HEK293 (cell line): ENCODE measurements around the gene PARP3.

Source experiments
- CTCF ChIA-PET: fragments of 350-600 bp; formaldehyde crosslinking; extraction: SDS; loops from one replicate; lab custom pipeline; 2021; ENCODE audit warnings: antibody characterized with exemption; lab: Yijun Ruan, JAX
- POLR2A ChIA-PET: fragments of 300-600 bp; formaldehyde crosslinking; extraction: SDS; loops from one replicate; lab custom pipeline; 2020; ENCODE audit warnings: antibody characterized with exemption, inconsistent platforms; lab: Yijun Ruan, JAX
- H3K27ac ChIP-seq: fragments of 200-500 bp; sonication (Bioruptor generic); 2 replicates; pipeline ENCODE4 v1.5.1; 2014; ENCODE audit warnings: low read depth, low read length, control low read depth, inconsistent platforms; ENCODE audit errors: extremely low read depth
- H3K36me3 ChIP-seq, 2 experiments: fragments of 200-500 bp in 1 of 2; sonication (Bioruptor generic) in 1 of 2; 1 replicate in 1 of 2; 2 replicates in 1 of 2; pipeline ENCODE4 v1.5.1; 2014 to 2017; ENCODE audit warnings: inconsistent platforms in 2 of 2, low read length in 2 of 2; ENCODE audit not compliant: control insufficient read depth in 2 of 2, insufficient read depth in 1 of 2
- H3K4me1 ChIP-seq: fragments of 200-500 bp; sonication (Bioruptor generic); 2 replicates; pipeline ENCODE4 v1.5.1; 2014; ENCODE audit warnings: mild to moderate bottlenecking, low read length, inconsistent platforms; ENCODE audit not compliant: control insufficient read depth, insufficient read depth
- H3K4me3 ChIP-seq: 2 replicates; pipeline ENCODE4 v1.5.1; 2011; ENCODE audit warnings: low read depth, mild to moderate bottlenecking, control low read depth, low read length, moderate library complexity
- H3K9me3 ChIP-seq: fragments of 200-500 bp; sonication (Bioruptor generic); 2 replicates; pipeline ENCODE4 v1.5.1; 2014; ENCODE audit warnings: low read depth, low read length, inconsistent platforms; ENCODE audit not compliant: control insufficient read depth, insufficient read depth
- BCL11A ChIP-seq: fragments of 450-650 bp; formaldehyde crosslinking; IDR thresholded peaks from 2 replicates; pipeline ENCODE4 v1.5.1; 2016; ENCODE audit warnings: low read depth, missing biosample characterization, missing genetic modification characterization
- GLI4 ChIP-seq: fragments of 450-650 bp; formaldehyde crosslinking; IDR thresholded peaks from 2 replicates; pipeline ENCODE4 v1.5.1; 2016; ENCODE audit warnings: missing biosample characterization, missing genetic modification characterization
- HOXA7 ChIP-seq: sonication (generic); formaldehyde crosslinking; IDR thresholded peaks from 2 replicates; pipeline ENCODE4 v1.8.1; 2022; ENCODE audit warnings: missing genetic modification reagents, borderline replicate concordance
- RBAK ChIP-seq: fragments of 450-650 bp; formaldehyde crosslinking; IDR thresholded peaks from 2 replicates; pipeline ENCODE4 v1.5.1; 2016; ENCODE audit warnings: missing biosample characterization, missing genetic modification characterization
- SALL2 ChIP-seq: fragments of 450-650 bp; formaldehyde crosslinking; IDR thresholded peaks from 2 replicates; pipeline ENCODE4 v1.5.0; 2017; ENCODE audit warnings: missing biosample characterization, mild to moderate bottlenecking, missing genetic modification characterization, borderline replicate concordance
- ZNF157 ChIP-seq: fragments of 450-650 bp; formaldehyde crosslinking; IDR thresholded peaks from 2 replicates; pipeline ENCODE4 v1.5.1; 2016; ENCODE audit warnings: missing biosample characterization, missing genetic modification characterization
- ZNF274 ChIP-seq, 2 experiments: fragments of 200-500 bp in 1 of 2; fragments of 450-650 bp in 1 of 2; sonication (Bioruptor generic) in 1 of 2; formaldehyde crosslinking in 1 of 2; IDR thresholded peaks; 2 replicates each; pipeline versions ENCODE4 v1.5.1 to v1.6.1; 2014 to 2016; ENCODE audit warnings: borderline replicate concordance in 1 of 2, inconsistent platforms in 1 of 2, low read length in 1 of 2, missing biosample characterization in 1 of 2, missing genetic modification characterization in 1 of 2
- ZNF341 ChIP-seq: fragments of 450-650 bp; formaldehyde crosslinking; IDR thresholded peaks from 2 replicates; pipeline ENCODE4; 2016; ENCODE audit warnings: low read depth, missing biosample characterization, missing genetic modification characterization
- ZNF514 ChIP-seq: fragments of 450-650 bp; formaldehyde crosslinking; IDR thresholded peaks from 2 replicates; pipeline ENCODE4 v1.5.1; 2016; ENCODE audit warnings: missing biosample characterization, missing genetic modification characterization
- ZNF660 ChIP-seq: fragments of 450-650 bp; IDR thresholded peaks from 2 replicates; pipeline ENCODE4 v1.5.1; 2018; ENCODE audit warnings: missing biosample characterization, mild to moderate bottlenecking, missing genetic modification characterization
- ZXDB ChIP-seq: fragments of 450-650 bp; formaldehyde crosslinking; IDR thresholded peaks from 2 replicates; pipeline ENCODE4 v1.5.1; 2016; ENCODE audit warnings: missing biosample characterization, missing genetic modification characterization
- TF ChIP-seq, protein P1 (sequence below): fragments of 450-650 bp; formaldehyde crosslinking; IDR thresholded peaks from 2 replicates; pipeline ENCODE4 v1.5.1; 2016; ENCODE audit warnings: missing biosample characterization, missing genetic modification characterization
- TF ChIP-seq, protein P2 (sequence below): fragments of 450-650 bp; formaldehyde crosslinking; IDR thresholded peaks from 2 replicates; pipeline ENCODE4 v1.5.1; 2016; ENCODE audit warnings: missing biosample characterization, missing genetic modification characterization
- TF ChIP-seq, protein P3 (sequence below): fragments of 450-650 bp; formaldehyde crosslinking; IDR thresholded peaks from 2 replicates; pipeline ENCODE4 v1.5.1; 2016; ENCODE audit warnings: missing biosample characterization, missing genetic modification characterization, low read depth
- TF ChIP-seq, protein P4 (sequence below): fragments of 450-650 bp; IDR thresholded peaks from 2 replicates; pipeline ENCODE4 v1.5.1; 2018; ENCODE audit warnings: missing biosample characterization, mild to moderate bottlenecking, missing genetic modification characterization
- TF ChIP-seq, protein P5 (sequence below): fragments of 450-650 bp; formaldehyde crosslinking; IDR thresholded peaks from 2 replicates; pipeline ENCODE4 v1.5.1; 2016; ENCODE audit warnings: missing biosample characterization, missing genetic modification characterization
- TF ChIP-seq, protein P6 (sequence below): fragments of 450-650 bp; formaldehyde crosslinking; IDR thresholded peaks from 2 replicates; pipeline ENCODE4 v1.5.1; 2017; ENCODE audit warnings: missing biosample characterization, missing genetic modification characterization
- TF ChIP-seq, protein P7 (sequence below): fragments of 450-650 bp; formaldehyde crosslinking; IDR thresholded peaks from 2 replicates; pipeline ENCODE4 v1.5.1; 2016; ENCODE audit warnings: missing biosample characterization, missing genetic modification characterization

PARP3 gene

DNA sequence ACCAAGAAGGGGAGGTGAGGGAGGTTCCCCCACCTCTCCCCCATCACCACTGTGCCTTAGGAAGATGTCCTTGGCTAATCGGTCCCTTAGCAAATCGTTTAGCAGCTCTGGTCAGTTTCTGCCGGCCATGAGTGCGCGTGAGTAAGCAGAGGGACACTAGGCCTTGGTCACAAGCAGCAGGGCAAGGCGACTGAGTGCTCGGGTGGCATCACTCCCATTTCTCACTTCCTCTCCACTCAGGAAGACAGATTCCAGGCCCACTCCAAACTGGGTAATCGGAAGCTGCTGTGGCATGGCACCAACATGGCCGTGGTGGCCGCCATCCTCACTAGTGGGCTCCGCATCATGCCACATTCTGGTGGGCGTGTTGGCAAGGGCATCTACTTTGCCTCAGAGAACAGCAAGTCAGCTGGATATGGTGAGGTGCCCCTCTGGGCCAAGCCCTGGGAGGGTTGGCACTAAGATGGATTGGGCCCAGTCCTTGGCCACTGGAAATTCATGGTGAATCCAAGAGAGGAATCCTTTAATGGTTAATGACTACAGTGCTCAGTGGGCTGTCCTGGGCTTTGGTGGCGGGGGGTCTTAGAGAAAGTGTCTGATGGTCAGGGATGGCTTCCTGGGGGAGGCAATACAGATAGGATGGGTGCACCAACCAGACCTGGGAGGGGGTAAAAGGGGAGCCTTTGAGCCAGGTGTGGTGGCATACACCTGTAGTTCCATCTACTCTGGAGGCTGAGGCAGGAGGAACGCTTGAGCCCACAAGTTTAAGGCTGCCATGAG, 4.0 kb downstream of the PARP3 start (continued):
- TF ChIP-seq, protein P1, sequence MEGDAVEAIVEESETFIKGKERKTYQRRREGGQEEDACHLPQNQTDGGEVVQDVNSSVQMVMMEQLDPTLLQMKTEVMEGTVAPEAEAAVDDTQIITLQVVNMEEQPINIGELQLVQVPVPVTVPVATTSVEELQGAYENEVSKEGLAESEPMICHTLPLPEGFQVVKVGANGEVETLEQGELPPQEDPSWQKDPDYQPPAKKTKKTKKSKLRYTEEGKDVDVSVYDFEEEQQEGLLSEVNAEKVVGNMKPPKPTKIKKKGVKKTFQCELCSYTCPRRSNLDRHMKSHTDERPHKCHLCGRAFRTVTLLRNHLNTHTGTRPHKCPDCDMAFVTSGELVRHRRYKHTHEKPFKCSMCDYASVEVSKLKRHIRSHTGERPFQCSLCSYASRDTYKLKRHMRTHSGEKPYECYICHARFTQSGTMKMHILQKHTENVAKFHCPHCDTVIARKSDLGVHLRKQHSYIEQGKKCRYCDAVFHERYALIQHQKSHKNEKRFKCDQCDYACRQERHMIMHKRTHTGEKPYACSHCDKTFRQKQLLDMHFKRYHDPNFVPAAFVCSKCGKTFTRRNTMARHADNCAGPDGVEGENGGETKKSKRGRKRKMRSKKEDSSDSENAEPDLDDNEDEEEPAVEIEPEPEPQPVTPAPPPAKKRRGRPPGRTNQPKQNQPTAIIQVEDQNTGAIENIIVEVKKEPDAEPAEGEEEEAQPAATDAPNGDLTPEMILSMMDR (tag by site-specific recombination) = no peak
- TF ChIP-seq, protein P2, sequence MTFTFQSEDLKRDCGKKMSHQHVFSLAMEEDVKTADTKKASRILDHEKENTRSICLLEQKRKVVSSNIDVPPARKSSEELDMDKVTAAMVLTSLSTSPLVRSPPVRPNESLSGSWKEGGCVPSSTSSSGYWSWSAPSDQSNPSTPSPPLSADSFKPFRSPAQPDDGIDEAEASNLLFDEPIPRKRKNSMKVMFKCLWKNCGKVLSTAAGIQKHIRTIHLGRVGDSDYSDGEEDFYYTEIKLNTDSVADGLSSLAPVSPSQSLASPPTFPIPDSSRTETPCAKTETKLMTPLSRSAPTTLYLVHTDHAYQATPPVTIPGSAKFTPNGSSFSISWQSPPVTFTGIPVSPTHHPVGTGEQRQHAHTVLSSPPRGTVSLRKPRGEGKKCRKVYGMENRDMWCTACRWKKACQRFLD (tag by site-specific recombination) = no peak
- no peak for TF ChIP-seq BCL11A
- no peak for TF ChIP-seq ZNF514
- TF ChIP-seq, protein P3, sequence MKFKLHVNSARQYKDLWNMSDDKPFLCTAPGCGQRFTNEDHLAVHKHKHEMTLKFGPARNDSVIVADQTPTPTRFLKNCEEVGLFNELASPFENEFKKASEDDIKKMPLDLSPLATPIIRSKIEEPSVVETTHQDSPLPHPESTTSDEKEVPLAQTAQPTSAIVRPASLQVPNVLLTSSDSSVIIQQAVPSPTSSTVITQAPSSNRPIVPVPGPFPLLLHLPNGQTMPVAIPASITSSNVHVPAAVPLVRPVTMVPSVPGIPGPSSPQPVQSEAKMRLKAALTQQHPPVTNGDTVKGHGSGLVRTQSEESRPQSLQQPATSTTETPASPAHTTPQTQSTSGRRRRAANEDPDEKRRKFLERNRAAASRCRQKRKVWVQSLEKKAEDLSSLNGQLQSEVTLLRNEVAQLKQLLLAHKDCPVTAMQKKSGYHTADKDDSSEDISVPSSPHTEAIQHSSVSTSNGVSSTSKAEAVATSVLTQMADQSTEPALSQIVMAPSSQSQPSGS (tag by site-specific recombination) = no peak
- no peak for TF ChIP-seq RBAK (tag by site-specific recombination)

DNA sequence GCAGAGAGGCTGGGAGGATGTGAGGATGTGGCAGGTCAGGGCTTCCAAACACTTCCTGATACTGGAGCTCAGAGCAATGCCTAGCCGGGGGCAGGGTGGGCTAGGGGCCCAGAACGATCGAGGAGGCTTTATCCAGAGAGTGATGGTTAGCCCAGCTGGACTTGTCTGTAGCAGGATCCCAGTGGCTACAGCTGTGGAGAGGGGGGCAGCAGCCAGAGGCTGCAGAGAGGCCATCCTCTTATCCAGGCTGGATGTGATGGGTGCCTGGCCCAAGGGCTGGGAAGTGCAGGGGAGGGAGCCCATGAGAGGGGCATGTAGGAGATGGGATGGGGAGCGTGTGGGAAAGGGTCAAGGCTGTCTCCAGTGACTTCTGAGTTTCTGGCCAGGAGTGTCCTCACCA, 4.6 kb downstream of the PARP3 start:
- POLR2A ChIA-PET = no interaction called here
- Histone ChIP-seq H3K27ac (no peak overlapping the region), H3K9me3 (no peaks in the 10 kb centered on the region), H3K36me3 (peaks cover 0 to 15% of the 10 kb centered on the region in 2 experiments; a peak in 1 of 3 replicates), H3K4me3 (no peak overlapping the region), H3K4me1 (peaks cover 4% of the 10 kb centered on the region)
- CTCF ChIA-PET = interaction anchor here (1.0 to 1.6 kb wide), 2 partner anchors 27 to 147 kb away, joined by 3 read pairs; partner anchors contain the start of gene ABHD14B
- TF ChIP-seq ZXDB (tag by site-specific recombination) = no peak

DNA sequence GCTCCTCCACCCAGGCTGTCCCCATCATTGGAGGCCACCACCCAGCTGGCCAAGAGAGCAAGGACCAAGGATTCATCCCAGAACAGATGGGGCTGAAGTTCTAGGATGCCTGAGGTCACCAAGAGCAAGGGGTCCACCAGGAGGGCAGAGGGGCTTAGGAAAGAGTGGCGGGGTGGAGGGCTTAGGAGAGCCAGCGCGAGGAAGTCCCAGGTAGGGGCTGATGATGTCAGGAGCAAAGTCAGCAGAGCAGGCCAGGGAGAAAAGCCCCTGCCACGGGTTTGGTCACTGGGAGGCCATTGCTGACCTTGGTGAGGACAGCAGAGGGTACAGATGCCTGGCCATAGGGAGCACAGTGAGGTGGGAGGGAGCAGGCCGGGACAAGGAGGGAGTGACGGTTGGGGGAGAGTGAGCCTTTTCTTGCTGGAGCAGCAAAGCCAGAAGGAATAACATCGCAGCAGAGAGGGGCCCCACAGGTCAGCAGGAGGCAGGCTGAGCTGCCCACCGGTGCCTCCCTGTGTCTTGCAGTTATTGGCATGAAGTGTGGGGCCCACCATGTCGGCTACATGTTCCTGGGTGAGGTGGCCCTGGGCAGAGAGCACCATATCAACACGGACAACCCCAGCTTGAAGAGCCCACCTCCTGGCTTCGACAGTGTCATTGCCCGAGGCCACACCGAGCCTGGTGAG, 5.2 kb downstream of the PARP3 start:
- Histone ChIP-seq H3K4me3 (no peak overlapping the region), H3K27ac (no peak overlapping the region), H3K9me3 (no peaks in the 10 kb centered on the region), H3K4me1 (peaks cover 2% of the 10 kb centered on the region), H3K36me3 (peaks cover 0 to 15% of the 10 kb centered on the region in 2 experiments; a peak in 1 of 3 replicates)
- ChIA-PET CTCF (interaction anchor here (1.6 kb wide), 1 partner anchor 26 kb away, joined by 3 read pairs; the partner anchor contains the start of gene ABHD14B), POLR2A (no interaction called here)
- no peak for TF ChIP-seq HOXA7 (CRISPR knock-in tag)
- no peak for TF ChIP-seq RBAK (tag by site-specific recombination)
- TF ChIP-seq, protein P4, sequence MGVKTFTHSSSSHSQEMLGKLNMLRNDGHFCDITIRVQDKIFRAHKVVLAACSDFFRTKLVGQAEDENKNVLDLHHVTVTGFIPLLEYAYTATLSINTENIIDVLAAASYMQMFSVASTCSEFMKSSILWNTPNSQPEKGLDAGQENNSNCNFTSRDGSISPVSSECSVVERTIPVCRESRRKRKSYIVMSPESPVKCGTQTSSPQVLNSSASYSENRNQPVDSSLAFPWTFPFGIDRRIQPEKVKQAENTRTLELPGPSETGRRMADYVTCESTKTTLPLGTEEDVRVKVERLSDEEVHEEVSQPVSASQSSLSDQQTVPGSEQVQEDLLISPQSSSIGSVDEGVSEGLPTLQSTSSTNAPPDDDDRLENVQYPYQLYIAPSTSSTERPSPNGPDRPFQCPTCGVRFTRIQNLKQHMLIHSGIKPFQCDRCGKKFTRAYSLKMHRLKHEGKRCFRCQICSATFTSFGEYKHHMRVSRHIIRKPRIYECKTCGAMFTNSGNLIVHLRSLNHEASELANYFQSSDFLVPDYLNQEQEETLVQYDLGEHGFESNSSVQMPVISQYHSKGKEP (tag by site-specific recombination) = no peak
- TF ChIP-seq, protein P5, sequence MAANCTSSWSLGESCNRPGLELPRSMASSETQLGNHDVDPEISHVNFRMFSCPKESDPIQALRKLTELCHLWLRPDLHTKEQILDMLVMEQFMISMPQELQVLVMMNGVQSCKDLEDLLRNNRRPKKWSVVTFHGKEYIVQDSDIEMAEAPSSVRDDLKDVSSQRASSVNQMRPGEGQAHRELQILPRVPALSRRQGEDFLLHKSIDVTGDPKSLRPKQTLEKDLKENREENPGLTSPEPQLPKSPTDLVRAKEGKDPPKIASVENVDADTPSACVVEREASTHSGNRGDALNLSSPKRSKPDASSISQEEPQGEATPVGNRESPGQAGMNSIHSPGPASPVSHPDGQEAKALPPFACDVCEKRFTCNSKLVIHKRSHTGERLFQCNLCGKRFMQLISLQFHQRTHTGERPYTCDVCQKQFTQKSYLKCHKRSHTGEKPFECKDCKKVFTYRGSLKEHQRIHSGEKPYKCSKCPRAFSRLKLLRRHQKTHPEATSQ (tag by site-specific recombination) = no peak
- no peak for TF ChIP-seq ZNF157 (tag by site-specific recombination)
- no peak for TF ChIP-seq SALL2 (tag by site-specific recombination)
- TF ChIP-seq, protein P6, sequence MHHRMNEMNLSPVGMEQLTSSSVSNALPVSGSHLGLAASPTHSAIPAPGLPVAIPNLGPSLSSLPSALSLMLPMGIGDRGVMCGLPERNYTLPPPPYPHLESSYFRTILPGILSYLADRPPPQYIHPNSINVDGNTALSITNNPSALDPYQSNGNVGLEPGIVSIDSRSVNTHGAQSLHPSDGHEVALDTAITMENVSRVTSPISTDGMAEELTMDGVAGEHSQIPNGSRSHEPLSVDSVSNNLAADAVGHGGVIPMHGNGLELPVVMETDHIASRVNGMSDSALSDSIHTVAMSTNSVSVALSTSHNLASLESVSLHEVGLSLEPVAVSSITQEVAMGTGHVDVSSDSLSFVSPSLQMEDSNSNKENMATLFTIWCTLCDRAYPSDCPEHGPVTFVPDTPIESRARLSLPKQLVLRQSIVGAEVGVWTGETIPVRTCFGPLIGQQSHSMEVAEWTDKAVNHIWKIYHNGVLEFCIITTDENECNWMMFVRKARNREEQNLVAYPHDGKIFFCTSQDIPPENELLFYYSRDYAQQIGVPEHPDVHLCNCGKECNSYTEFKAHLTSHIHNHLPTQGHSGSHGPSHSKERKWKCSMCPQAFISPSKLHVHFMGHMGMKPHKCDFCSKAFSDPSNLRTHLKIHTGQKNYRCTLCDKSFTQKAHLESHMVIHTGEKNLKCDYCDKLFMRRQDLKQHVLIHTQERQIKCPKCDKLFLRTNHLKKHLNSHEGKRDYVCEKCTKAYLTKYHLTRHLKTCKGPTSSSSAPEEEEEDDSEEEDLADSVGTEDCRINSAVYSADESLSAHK = no peak
- TF ChIP-seq ZNF341 (tag by site-specific recombination) = no peak
- TF ChIP-seq ZNF274 (IDR thresholded peaks at IDR 0.05; ENCODE audit: low read length) = no peak
- no peak for TF ChIP-seq ZNF274 (tag by site-specific recombination; IDR thresholded peaks at IDR 0.05; ENCODE audit: borderline replicate concordance)
- TF ChIP-seq, protein P7, sequence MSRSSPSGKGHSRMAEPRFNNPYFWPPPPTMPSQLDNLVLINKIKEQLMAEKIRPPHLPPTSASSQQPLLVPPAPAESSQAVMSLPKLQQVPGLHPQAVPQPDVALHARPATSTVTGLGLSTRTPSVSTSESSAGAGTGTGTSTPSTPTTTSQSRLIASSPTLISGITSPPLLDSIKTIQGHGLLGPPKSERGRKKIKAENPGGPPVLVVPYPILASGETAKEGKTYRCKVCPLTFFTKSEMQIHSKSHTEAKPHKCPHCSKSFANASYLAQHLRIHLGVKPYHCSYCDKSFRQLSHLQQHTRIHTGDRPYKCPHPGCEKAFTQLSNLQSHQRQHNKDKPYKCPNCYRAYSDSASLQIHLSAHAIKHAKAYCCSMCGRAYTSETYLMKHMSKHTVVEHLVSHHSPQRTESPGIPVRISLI (tag by site-specific recombination) = no peak
- no peak for TF ChIP-seq ZNF660 (tag by site-specific recombination)
- TF ChIP-seq GLI4 (tag by site-specific recombination) = no peak
